GM12874 (cell line): Measurements from ENCODE around the gene GSPT2.

Experiments used
- TF ChIP-seq, protein P1 (sequence below): IDR thresholded peaks from 2 replicates; pipeline ENCODE4 v1.5.1; 2011; ENCODE audit warnings: low read depth, mild to moderate bottlenecking, control low read depth, low read length, moderate library complexity; ENCODE audit not compliant: insufficient read depth

Gene GSPT2

DNA sequence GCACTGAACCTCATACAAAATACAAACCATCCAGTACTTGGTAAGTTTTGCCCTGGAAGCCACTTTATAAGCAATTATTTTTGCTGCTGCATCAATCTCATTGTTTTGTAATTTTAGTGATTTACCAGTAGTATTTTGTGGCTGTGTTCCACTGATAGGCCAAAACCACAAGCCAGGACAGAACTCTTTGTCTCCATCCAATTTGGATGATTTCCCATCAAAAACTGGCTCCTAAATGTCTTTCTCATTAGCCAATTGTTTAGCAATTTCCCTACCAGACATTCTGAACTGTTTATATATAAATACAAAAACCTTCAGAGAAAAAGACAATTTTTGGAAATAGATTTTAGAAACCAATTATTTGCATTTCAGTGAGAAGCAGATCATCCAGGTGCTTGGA is 4.4 kb downstream of the GSPT2 start:
- TF ChIP-seq, protein P1, sequence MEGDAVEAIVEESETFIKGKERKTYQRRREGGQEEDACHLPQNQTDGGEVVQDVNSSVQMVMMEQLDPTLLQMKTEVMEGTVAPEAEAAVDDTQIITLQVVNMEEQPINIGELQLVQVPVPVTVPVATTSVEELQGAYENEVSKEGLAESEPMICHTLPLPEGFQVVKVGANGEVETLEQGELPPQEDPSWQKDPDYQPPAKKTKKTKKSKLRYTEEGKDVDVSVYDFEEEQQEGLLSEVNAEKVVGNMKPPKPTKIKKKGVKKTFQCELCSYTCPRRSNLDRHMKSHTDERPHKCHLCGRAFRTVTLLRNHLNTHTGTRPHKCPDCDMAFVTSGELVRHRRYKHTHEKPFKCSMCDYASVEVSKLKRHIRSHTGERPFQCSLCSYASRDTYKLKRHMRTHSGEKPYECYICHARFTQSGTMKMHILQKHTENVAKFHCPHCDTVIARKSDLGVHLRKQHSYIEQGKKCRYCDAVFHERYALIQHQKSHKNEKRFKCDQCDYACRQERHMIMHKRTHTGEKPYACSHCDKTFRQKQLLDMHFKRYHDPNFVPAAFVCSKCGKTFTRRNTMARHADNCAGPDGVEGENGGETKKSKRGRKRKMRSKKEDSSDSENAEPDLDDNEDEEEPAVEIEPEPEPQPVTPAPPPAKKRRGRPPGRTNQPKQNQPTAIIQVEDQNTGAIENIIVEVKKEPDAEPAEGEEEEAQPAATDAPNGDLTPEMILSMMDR = no peak

DNA sequence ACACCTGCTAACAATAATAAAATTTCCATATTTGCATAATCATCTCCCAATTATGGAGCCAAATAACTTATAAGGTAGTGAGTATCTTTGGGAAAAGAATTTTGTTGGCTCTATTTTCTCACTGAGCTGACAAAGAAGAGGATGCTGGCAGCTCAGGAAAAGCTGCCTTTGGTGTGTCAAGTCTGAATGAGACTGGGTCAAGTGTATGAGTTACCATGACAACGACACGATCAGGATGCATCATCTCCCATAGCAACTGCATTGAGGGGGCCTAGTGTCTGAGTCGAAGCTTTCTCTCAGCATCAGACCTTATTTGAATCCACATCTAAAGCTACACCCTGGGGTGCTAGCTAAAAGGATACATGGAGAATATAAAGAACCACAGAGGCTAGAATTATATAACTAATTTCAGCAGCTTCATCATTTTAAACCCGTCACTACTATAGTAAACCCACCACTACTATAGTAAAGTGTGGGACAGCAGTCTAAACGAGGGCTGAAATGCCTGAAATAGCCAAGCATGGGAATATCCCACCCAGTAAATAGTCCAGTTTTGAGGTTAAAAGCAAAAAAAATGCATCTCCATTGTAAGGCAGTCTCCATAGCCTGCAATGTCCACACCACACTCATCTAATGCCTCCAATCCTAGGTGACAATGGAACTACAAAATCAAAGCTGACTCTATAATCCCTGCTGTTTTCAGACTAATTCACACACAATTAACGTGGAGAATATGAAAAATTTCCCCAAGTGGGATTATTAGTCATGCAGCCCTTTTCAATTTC is 16.0 kb downstream of the GSPT2 start:
- TF ChIP-seq, protein P1 = no peak

DNA sequence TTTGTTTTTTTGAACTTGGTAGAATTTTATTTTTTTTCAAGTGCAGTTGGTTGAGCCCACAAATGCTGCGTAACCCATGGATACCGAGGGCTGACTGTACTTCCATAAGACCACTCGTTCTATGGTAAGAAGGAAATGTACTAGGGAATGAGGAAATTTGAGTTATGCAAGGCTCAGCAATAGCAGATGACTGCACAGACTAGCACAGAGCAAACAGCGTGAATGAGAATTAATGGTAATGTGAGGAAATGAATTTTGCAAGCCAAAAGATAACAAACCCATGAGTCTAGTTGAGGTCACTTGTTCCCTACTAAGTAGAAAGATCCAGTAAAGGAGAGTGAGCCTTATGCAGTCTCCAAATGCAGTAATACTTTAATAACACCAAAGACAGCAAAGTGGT is 17.4 kb downstream of the GSPT2 start:
- TF ChIP-seq, protein P1 = no peak

DNA sequence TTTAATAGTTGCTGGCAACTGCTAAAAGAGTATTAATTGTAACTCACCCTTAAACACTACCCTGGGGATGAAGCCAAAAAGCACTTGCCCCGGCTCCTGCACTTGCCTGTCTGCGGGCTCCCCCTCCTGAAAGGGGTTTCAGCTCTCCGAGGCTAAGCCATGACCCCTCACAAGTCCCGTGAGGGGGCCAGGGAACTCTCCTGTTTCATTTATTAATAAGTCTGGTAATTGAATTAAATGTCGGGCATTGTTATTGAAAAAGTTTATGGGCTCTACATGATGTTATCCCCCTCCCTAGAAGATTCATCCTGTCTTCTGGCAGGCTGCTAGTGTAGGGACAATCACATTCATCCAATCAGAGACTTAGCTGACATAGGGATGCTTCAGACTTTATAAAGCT is 23.3 kb downstream of the GSPT2 start:
- TF ChIP-seq, protein P1 = no peak

DNA sequence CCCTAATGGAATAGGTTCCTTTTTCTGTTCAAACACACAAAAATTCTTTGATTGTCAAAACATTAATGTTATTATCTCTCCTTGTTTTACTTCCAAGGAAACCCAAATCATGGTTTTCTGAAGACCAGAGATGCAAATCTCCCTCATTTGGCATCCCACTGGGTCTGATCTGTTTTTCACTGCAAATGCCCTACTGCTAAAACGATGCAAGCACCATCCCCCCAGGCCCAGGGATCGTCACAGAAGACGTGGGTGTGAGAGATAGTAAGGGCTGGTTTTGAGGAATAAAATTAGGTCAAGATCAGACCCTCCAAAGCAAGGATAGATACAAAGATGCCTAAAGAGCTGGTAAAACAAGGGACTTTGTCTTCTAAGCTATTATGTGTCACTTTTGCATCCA is 33.6 kb downstream of the GSPT2 start:
- TF ChIP-seq, protein P1 = no peak

DNA sequence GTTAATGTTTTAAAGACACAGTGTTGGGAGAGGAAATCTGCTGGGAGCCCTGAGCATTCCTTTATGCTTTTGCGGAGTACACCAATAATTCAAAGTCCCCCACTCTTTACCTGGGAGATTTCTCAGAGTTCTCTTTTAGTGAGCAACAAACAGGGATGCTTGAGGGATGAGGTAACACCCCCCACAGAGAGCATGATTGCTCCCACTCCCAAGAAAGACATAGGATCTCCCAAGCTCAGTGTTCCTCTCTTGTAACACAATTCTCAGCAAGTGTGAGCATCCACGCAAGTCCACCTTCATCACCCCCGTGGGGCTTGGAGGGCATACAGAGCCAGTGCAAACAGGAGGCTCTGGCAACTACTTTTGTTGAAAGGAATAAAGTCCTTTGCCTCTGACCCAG is 36.1 kb downstream of the GSPT2 start:
- TF ChIP-seq, protein P1 = no peak

DNA sequence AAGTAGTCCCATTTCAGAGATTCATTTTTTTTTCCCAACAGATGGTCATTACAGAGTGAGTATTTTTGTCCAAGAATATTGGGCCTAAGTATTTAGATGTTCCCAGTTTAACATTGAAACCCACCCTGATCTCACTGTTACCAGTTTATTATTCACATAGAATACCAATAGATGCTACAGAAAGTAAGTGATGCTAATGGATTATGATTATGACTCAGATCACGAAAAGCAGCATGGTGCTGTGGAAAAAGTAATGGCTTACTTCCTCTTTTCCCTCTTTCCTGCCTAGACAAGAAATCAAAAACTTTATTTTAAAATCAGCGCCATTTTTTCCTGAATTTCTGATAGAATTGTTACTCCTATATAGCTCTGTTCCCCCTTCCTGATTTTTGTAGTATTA is 51.9 kb downstream of the GSPT2 start:
- TF ChIP-seq, protein P1 = no peak
